ENCODE data around the gene KCNG2. TPM values are rescaled to one million over a fixed set of nuclear protein-coding genes. Genes with fewer than 3 reads are reported as not detected.

The KCNG2 gene
- total and polyA plus RNA-seq, 2 donors (not counting 1 experiment from before 2014, with no cell fraction given) = not detected

- DNase-seq = no peak
- no peak overlapping the region for H3K4me3 Mint-ChIP-seq
- peaks cover 2% of the 10 kb centered on the region for H3K4me1 Mint-ChIP-seq
- Histone ChIP-seq H3K9ac (ENCODE audit: low read length) (no peak overlapping the region), H4K20me1 (ENCODE audit: control insufficient read depth, insufficient read depth, low read length, poor library complexity, severe bottlenecking) (no peaks in the 10 kb centered on the region), H3K4me3 (ENCODE audit: control extremely low read depth in 1 of 5, extremely low read depth in 1 of 5, insufficient read depth in 1 of 5, low read depth in 2 of 5, low read length in 4 of 5) (no peak overlapping the region), H3K79me2 (ENCODE audit: control insufficient read depth, insufficient read depth, low read length) (no peaks in the 10 kb centered on the region), H3K4me1 (ENCODE audit: control insufficient read depth in 2 of 2, insufficient read depth in 2 of 2, low read length in 2 of 2) (peaks cover 3 to 8% of the 10 kb centered on the region in 2 donors), H2AFZ (ENCODE audit: insufficient read depth, low read depth, low read length, poor library complexity, severe bottlenecking) (no peak overlapping the region), H3K36me3 (replicated peaks in 1 of 2; ENCODE audit: control extremely low read depth in 1 of 2, control insufficient read depth in 1 of 2, extremely low read depth in 1 of 2, insufficient read depth in 2 of 2, low read length in 1 of 2) (no peaks in the 10 kb centered on the region), H3K4me2 (replicated peaks; ENCODE audit: low read depth, low read length, poor library complexity, severe bottlenecking) (no peak overlapping the region), H3K9me3 (ENCODE audit: control extremely low read depth in 1 of 3, control insufficient read depth in 2 of 3, insufficient read depth in 1 of 3, low read length in 2 of 3) (peaks cover 0 to 20% (median 0%) of the 10 kb centered on the region in 3 donors), H3K27ac (ENCODE audit: low read length in 2 of 2) (no peak overlapping the region), H3K27me3 (replicated peaks in 1 of 4; ENCODE audit: control extremely low read depth in 1 of 4, control insufficient read depth in 3 of 4, insufficient read depth in 4 of 4, low read length in 3 of 4) (peaks cover 0 to 46% (median 18%) of the 10 kb centered on the region in 4 experiments)
- no peak overlapping the region for H3K27ac Mint-ChIP-seq
- peaks cover 44% of the 10 kb centered on the region for H3K27me3 Mint-ChIP-seq
- no peaks in the 10 kb centered on the region for H3K9me3 Mint-ChIP-seq (ENCODE audit: insufficient read depth)
- no peak for TF ChIP-seq CTCF (IDR thresholded peaks at IDR 0.05)
- TF ChIP-seq EZH2 (IDR thresholded peaks at IDR 0.05; ENCODE audit: borderline replicate concordance, insufficient read depth, low read depth, low read length, poor library complexity, severe bottlenecking) = no peak
- no peak for ATAC-seq (ENCODE audit: low read depth)
- intact Hi-C loops (cut with micrococcal nuclease) = no loop called here
- POLR2A ChIA-PET = no interaction called here
- CTCF ChIA-PET = no interaction called here
- 91% methylated on average over 35 of the region's 42 CpGs for WGBS (ENCODE audit: insufficient coverage)
Observed at GRCh38 chr18:79784071-79784913, 13.4 kb upstream of the KCNG2 start.
